ENCODE results near the gene USP8.

The USP8 gene

DNA sequence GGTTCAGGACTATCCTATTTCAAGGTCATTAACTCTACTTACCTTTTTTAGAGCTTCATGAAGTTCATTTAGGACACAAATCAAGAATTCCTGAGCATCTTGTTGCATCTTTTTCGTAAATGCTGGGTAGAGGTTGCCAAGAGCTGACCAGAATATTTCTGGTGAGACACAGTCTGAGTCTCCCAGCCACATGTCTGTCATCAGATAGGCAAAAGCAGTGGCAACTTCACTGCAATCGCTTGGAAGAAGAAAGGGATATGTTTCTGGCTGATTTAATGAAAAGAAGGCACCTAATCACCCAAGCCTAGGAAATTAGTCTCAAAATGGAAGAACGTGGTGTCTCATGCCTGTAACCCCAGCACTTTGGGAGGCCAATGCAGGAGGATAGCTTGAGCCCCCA is 119.4 kb downstream of the USP8 start:
- no peak for TF ChIP-seq ZFX (IDR thresholded peaks at IDR 0.05; ENCODE audit: borderline replicate concordance)
- no peak for TF ChIP-seq CTCF (IDR thresholded peaks at IDR 0.05)
- H3K27ac ChIP-seq: no peak overlapping the region

- no peak for TF ChIP-seq CTCF (IDR thresholded peaks at IDR 0.05)
- TF ChIP-seq ZFX (IDR thresholded peaks at IDR 0.05; ENCODE audit: borderline replicate concordance): no peak
- H3K27ac ChIP-seq: no peak overlapping the region
Measured at GRCh38 chr15:50544368-50544767, 120.2 kb downstream of the USP8 start.

GRCh38 chr15:50546566-50546965 is 122.4 kb downstream of the USP8 start, which contains the start of gene USP50:
USP50 (minus strand) TSS chr15:50546666; CDS start chr15:50546525, 141 bp downstream.
- no peak within 1 kb of the TSS for H3K27ac ChIP-seq
- TF ChIP-seq ZFX (IDR thresholded peaks at IDR 0.05; ENCODE audit: borderline replicate concordance) (no peak), CTCF (IDR thresholded peaks at IDR 0.05) (no peak)

GRCh38 chr15:50549326-50549725 is 125.1 kb downstream of the USP8 start:
- no peak overlapping the region for H3K27ac ChIP-seq
- TF ChIP-seq ZFX (IDR thresholded peaks at IDR 0.05; ENCODE audit: borderline replicate concordance) (no peak), CTCF (IDR thresholded peaks at IDR 0.05) (no peak)

DNA sequence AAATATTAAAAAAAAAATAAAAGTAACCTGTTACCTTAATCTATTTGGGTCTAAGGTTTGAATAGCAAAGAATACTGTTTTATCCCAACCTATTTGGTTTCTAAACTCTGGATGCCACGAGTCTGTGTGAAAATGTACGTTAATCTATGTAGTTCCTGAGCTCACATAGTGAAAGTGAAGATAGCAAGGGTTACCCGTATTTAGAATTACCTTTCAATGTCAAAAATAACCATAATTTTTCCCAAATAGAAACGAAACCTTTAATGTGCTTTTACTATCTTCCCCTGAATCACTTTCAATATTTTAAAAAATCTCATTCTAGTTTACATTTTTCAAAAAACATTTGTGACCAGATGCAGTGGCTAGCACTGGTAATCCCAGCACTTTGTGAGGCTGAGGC is 128.0 kb downstream of the USP8 start:
- no peak overlapping the region for H3K27ac ChIP-seq
- no peak for TF ChIP-seq CTCF (IDR thresholded peaks at IDR 0.05)
- no peak for TF ChIP-seq ZFX (IDR thresholded peaks at IDR 0.05; ENCODE audit: borderline replicate concordance)

DNA sequence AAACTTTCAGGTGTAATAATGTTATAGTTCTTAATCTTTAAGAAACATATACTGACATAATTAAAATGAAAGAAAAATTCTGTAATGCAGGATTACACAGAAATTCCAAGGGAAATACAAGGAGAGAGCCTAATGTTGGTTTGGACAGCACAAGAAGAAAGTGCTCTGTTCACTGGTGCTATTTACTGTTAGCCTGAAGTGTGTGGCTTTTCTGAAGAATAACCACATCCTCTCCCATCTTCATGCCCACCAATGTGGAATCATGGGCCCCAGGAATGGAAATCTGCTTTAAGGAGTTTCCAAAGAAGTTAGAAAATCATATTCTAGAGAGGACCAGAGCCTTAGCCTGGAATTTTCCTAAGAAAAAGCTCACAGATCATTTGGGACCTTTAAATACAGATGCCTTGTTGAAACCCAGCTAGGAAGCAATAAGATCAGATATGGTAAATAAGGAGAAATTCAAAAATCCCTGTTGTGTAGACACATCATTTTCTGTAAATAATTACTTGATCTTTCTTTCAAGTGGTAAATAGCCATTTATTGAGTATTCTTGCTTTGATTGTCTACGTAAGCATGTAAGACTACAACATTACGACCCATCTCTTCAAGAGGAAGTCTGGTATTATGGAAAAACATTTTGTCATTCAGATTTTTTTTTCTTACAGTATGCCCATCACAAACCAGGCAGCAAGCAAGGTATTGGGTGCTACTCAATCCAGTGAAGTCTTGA is 132.6 kb downstream of the USP8 start:
- H3K27ac ChIP-seq: no peak overlapping the region
- no peak for TF ChIP-seq ZFX (IDR thresholded peaks at IDR 0.05; ENCODE audit: borderline replicate concordance)
- no peak for TF ChIP-seq CTCF (IDR thresholded peaks at IDR 0.05)

DNA sequence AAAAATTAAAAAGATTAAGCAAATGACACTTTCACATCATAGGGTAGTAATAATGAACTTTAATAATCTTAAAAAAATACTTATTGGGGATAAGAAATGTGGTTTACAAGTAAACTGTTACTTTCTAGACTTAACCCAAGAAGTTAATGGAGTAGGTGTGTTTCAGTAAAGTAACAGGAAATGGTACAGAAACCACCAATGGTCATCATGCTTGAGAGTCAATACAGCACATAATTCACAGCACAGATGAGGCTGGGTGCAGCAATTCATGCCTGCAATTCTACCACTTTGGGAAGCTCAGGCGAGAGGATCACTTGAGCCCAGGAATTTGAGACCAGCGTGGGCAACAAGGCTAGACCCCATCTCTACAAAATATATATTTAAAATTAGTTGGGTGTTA is 133.8 kb downstream of the USP8 start:
- TF ChIP-seq CTCF (IDR thresholded peaks at IDR 0.05): no peak
- no peak for TF ChIP-seq ZFX (IDR thresholded peaks at IDR 0.05; ENCODE audit: borderline replicate concordance)
- no peak overlapping the region for H3K27ac ChIP-seq

All from 22Rv1 (cell line).